ENCODE data around the gene ADAMTS4. TPM values are rescaled to one million over a fixed set of nuclear protein-coding genes. Genes with fewer than 3 reads are reported as not detected.

The ADAMTS4 gene
- total RNA-seq, 2 donors from 2014 or later: 0.55 to 3.4 TPM

GRCh38 chr1:161162806-161163205 is 36.0 kb downstream of the ADAMTS4 start:
- no peaks in the 10 kb centered on the region for H3K27me3 ChIP-seq (replicated peaks; ENCODE audit: insufficient read depth)
- intact Hi-C loops (cut with DNase I): no loop called here
- TF ChIP-seq POLR2A (IDR thresholded peaks at IDR 0.05): no peak
- TF ChIP-seq CTCF (IDR thresholded peaks at IDR 0.05): no peak
- no peak for TF ChIP-seq POLR2AphosphoS5 (IDR thresholded peaks at IDR 0.05)
- H3K27ac ChIP-seq: no peak overlapping the region
- no peaks in the 10 kb centered on the region for H3K36me3 ChIP-seq
- H3K9me3 ChIP-seq: no peaks in the 10 kb centered on the region
- 92% methylated on average over 10 of the region's 10 CpGs for WGBS
- no peak for DNase-seq (ENCODE audit: low spot score)
- H3K4me1 ChIP-seq (replicated peaks): peaks cover 2% of the 10 kb centered on the region
- no peak overlapping the region for H3K4me3 ChIP-seq

- no peak overlapping the region for H3K4me3 ChIP-seq
- no peaks in the 10 kb centered on the region for H3K36me3 ChIP-seq
- H3K27ac ChIP-seq: no peak overlapping the region
- 76% methylated on average over 7 of the region's 7 CpGs for WGBS
- peaks cover 2% of the 10 kb centered on the region for H3K4me1 ChIP-seq (replicated peaks)
- H3K27me3 ChIP-seq (replicated peaks; ENCODE audit: insufficient read depth): no peaks in the 10 kb centered on the region
- intact Hi-C loops (cut with DNase I): no loop called here
- no peaks in the 10 kb centered on the region for H3K9me3 ChIP-seq
- TF ChIP-seq POLR2A (IDR thresholded peaks at IDR 0.05) (no peak), CTCF (IDR thresholded peaks at IDR 0.05) (no peak), POLR2AphosphoS5 (IDR thresholded peaks at IDR 0.05) (no peak)
- DNase-seq (ENCODE audit: low spot score): no peak
Measured at GRCh38 chr1:161162052-161162451, 36.8 kb downstream of the ADAMTS4 start.

- WGBS: 77% methylated on average over 5 of the region's 5 CpGs
- TF ChIP-seq CTCF (IDR thresholded peaks at IDR 0.05) (no peak), POLR2A (IDR thresholded peaks at IDR 0.05) (no peak), POLR2AphosphoS5 (IDR thresholded peaks at IDR 0.05) (no peak)
- no peaks in the 10 kb centered on the region for H3K27me3 ChIP-seq (replicated peaks; ENCODE audit: insufficient read depth)
- no peak overlapping the region for H3K4me3 ChIP-seq
- H3K9me3 ChIP-seq: no peaks in the 10 kb centered on the region
- no peak for DNase-seq (ENCODE audit: low spot score)
- no peak overlapping the region for H3K27ac ChIP-seq
- H3K36me3 ChIP-seq: no peaks in the 10 kb centered on the region
- peaks cover 2% of the 10 kb centered on the region for H3K4me1 ChIP-seq (replicated peaks)
- intact Hi-C loops (cut with DNase I): no loop called here
Measured at GRCh38 chr1:161161652-161162051, 37.2 kb downstream of the ADAMTS4 start.

GRCh38 chr1:161160671-161161145 is 38.1 kb downstream of the ADAMTS4 start:
- Histone ChIP-seq H3K4me1 (replicated peaks) (peaks cover 2% of the 10 kb centered on the region), H3K4me3 (no peak overlapping the region), H3K27ac (no peak overlapping the region), H3K36me3 (no peaks in the 10 kb centered on the region), H3K27me3 (replicated peaks; ENCODE audit: insufficient read depth) (no peaks in the 10 kb centered on the region), H3K9me3 (no peaks in the 10 kb centered on the region)
- no peak for TF ChIP-seq POLR2A (IDR thresholded peaks at IDR 0.05)
- no peak for TF ChIP-seq CTCF (IDR thresholded peaks at IDR 0.05)
- no peak for TF ChIP-seq POLR2AphosphoS5 (IDR thresholded peaks at IDR 0.05)
- intact Hi-C loops (cut with DNase I): no loop called here
- 91% methylated on average over 22 of the region's 22 CpGs for WGBS
- no peak for DNase-seq (ENCODE audit: low spot score)

GRCh38 chr1:161159913-161160243 is 39.0 kb downstream of the ADAMTS4 start:
- Histone ChIP-seq H3K27ac (peak overlapping the region; percentile 87 to 90), H3K4me1 (replicated peaks) (no peaks in the 10 kb centered on the region), H3K27me3 (replicated peaks; ENCODE audit: insufficient read depth) (no peaks in the 10 kb centered on the region), H3K4me3 (peak overlapping the region; percentile 71 to 100), H3K36me3 (no peaks in the 10 kb centered on the region), H3K9me3 (no peaks in the 10 kb centered on the region)
- intact Hi-C loops (cut with DNase I): no loop called here
- TF ChIP-seq CTCF (IDR thresholded peaks at IDR 0.05) (no peak), POLR2AphosphoS5 (IDR thresholded peaks at IDR 0.05) (no peak), POLR2A (IDR thresholded peaks at IDR 0.05) (no peak)
- no peak for DNase-seq (ENCODE audit: low spot score)
- WGBS: 6% methylated on average over 11 of the region's 11 CpGs
